ENCODE results near the gene ANXA2.

The ANXA2 gene

GRCh38 chr15:60397772-60398445 lies at the start of gene ANXA2:
ANXA2 (minus strand) TSS chr15:60397986; CDS start chr15:60386075, 11,911 bp downstream.
- Mint-ChIP-seq H3K4me3 (peak within 1 kb of the TSS; percentile 83), H3K4me1 (peaks cover 46% of the 10 kb centered on the region), H3K9me3 (peaks cover 4% of the 10 kb centered on the region), H3K27ac (ENCODE audit: low read depth) (peak within 1 kb of the TSS; percentile 98), H3K27me3 (no peaks in the 10 kb centered on the region), H3K36me3 (ENCODE audit: insufficient read depth) (peaks cover 31% of the 10 kb centered on the region)
- peak; percentile 85 for ATAC-seq (replicated peaks; ENCODE audit: extremely low read depth, poor library complexity, severe bottlenecking)
- DNase-seq (ENCODE audit: low spot score in 2 of 2), result peak; percentile 51 to 70

GRCh38 chr15:60444289-60444912 lies 46.6 kb upstream of the ANXA2 start:
- H3K4me1 Mint-ChIP-seq, result peaks cover 6% of the 10 kb centered on the region
- H3K27me3 Mint-ChIP-seq, result no peaks in the 10 kb centered on the region
- peaks cover 18% of the 10 kb centered on the region for H3K36me3 Mint-ChIP-seq (ENCODE audit: insufficient read depth)
- H3K9me3 Mint-ChIP-seq, result no peaks in the 10 kb centered on the region
- ATAC-seq (replicated peaks; ENCODE audit: extremely low read depth, poor library complexity, severe bottlenecking) (no peak), DNase-seq (ENCODE audit: low spot score in 2 of 2) (no peak)
- no peak overlapping the region for H3K4me3 Mint-ChIP-seq
- no peak overlapping the region for H3K27ac Mint-ChIP-seq (ENCODE audit: low read depth)

DNA sequence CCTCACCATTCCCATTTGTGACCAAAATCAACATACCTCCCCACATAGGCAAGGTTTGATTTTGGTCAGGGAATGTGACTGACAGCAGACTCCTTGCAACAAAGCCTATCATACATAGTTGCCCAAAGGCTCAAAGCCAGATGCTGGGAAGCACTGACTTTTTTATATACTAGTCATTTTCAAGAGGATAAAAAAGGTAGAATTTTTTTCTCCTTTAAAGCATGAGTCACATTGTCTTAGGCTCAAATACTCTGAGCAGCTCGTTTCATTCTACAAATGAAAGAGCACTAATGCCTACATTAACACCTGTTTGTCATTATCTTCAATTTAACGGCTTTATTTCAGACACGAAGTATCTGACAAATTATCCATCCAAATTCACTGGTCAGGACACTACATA lies 45.0 kb upstream of the ANXA2 start:
- Mint-ChIP-seq H3K4me1 (peaks cover 6% of the 10 kb centered on the region), H3K27me3 (no peaks in the 10 kb centered on the region), H3K27ac (ENCODE audit: low read depth) (no peak overlapping the region), H3K36me3 (ENCODE audit: insufficient read depth) (peaks cover 10% of the 10 kb centered on the region), H3K9me3 (no peaks in the 10 kb centered on the region), H3K4me3 (no peak overlapping the region)
- DNase-seq (ENCODE audit: low spot score in 2 of 2) (no peak), ATAC-seq (replicated peaks; ENCODE audit: extremely low read depth, poor library complexity, severe bottlenecking) (no peak)

DNA sequence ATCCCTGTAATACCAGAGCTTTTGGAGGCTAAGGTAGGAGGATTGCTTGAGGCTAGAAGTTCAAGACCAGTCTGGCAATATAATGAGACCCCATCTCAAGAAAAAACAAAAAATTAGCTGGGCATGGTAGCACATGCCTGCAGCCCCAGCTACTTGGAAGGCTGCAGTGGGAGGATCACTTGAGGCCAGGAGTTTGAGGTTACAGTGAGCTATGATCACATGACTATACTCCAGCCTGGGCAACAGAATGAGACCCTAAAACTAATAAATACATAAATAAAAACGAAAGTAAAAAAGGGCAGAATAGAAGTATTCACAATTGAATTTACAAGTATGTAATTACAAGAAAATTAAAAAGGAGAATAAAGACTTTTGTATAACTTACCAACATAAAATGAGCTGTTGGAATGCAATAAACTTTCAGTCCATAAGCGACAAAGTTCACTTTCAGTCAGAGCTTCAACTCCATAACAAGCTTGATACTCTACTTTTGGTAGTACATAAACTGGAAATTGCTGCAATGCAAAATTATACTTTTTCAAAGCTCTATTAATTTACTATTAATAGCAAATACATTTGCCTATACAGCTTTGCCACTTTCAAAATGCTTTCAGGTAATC lies 44.4 kb upstream of the ANXA2 start:
- Mint-ChIP-seq H3K36me3 (ENCODE audit: insufficient read depth) (peaks cover 7% of the 10 kb centered on the region), H3K4me1 (peaks cover 6% of the 10 kb centered on the region), H3K4me3 (no peak overlapping the region), H3K9me3 (no peaks in the 10 kb centered on the region), H3K27ac (ENCODE audit: low read depth) (no peak overlapping the region), H3K27me3 (no peaks in the 10 kb centered on the region)
- no peak for ATAC-seq (replicated peaks; ENCODE audit: extremely low read depth, poor library complexity, severe bottlenecking)
- no peak for DNase-seq (ENCODE audit: low spot score in 2 of 2)

GRCh38 chr15:60441331-60441730 lies 43.5 kb upstream of the ANXA2 start:
- DNase-seq (ENCODE audit: low spot score in 2 of 2) (no peak), ATAC-seq (replicated peaks; ENCODE audit: extremely low read depth, poor library complexity, severe bottlenecking) (no peak)
- H3K4me1 Mint-ChIP-seq, result peaks cover 6% of the 10 kb centered on the region
- no peaks in the 10 kb centered on the region for H3K27me3 Mint-ChIP-seq
- peaks cover 7% of the 10 kb centered on the region for H3K36me3 Mint-ChIP-seq (ENCODE audit: insufficient read depth)
- H3K27ac Mint-ChIP-seq (ENCODE audit: low read depth), result peak overlapping the region; percentile 3
- H3K4me3 Mint-ChIP-seq, result no peak overlapping the region
- no peaks in the 10 kb centered on the region for H3K9me3 Mint-ChIP-seq

DNA sequence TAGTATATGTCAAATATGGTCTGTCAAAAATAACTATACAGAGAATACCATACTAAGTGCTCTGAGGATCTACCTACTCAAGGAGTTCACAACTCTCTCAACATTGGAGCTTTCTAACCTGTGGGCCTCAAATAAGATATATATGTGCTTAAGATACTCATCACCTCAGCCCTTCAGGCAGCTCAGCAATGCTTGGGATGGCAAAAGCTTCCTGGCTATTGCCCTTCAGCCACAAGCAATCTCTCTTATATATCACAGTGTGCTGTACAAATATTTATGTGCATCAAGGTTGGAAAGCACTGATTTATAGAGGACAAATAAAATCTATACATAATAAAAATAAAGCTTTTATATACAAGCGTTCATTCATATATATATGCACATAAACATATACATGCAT lies 40.9 kb upstream of the ANXA2 start:
- Mint-ChIP-seq H3K27me3 (no peaks in the 10 kb centered on the region), H3K4me3 (no peak overlapping the region), H3K27ac (ENCODE audit: low read depth) (no peak overlapping the region), H3K36me3 (ENCODE audit: insufficient read depth) (peaks cover 21% of the 10 kb centered on the region), H3K4me1 (peaks cover 6% of the 10 kb centered on the region), H3K9me3 (no peaks in the 10 kb centered on the region)
- DNase-seq (ENCODE audit: low spot score in 2 of 2) (no peak), ATAC-seq (replicated peaks; ENCODE audit: extremely low read depth, poor library complexity, severe bottlenecking) (no peak)

GRCh38 chr15:60428935-60429334 lies 31.1 kb upstream of the ANXA2 start:
- H3K4me1 Mint-ChIP-seq, result peaks cover 4% of the 10 kb centered on the region
- H3K36me3 Mint-ChIP-seq (ENCODE audit: insufficient read depth), result peaks cover 28% of the 10 kb centered on the region
- no peak overlapping the region for H3K4me3 Mint-ChIP-seq
- ATAC-seq (replicated peaks; ENCODE audit: extremely low read depth, poor library complexity, severe bottlenecking), result no peak
- H3K27me3 Mint-ChIP-seq, result no peaks in the 10 kb centered on the region
- no peaks in the 10 kb centered on the region for H3K9me3 Mint-ChIP-seq
- no peak overlapping the region for H3K27ac Mint-ChIP-seq (ENCODE audit: low read depth)
- no peak for DNase-seq (ENCODE audit: low spot score in 2 of 2)

DNA sequence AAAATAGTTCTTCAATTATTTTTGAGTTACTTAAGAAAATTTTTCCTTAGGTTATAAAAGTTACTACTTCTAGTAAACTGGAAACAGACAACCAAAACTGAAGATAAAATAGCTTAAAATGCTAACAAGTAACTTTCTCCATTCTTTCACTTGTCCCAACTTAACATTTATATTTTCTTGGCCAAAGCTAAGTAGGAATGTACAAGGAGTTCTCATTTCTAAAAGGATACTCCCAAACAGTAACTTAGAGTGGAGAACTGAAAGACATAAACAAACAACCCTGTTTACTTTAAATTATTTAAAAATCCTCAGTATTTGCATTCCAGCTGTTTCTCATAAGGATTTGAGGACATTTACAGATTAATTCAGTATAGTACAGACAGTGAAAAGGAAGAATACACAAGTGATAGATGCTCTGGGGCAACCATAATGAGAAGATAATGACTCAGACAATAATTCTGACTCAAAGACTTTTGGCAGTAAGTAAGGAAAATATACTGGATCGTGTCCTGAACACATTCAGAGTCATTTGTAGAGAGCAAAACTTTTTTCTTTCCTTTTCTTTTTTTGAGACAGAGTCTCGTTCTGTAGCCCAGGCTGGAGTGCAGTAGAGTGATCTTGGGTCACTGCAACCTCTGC lies 29.2 kb upstream of the ANXA2 start:
- Mint-ChIP-seq H3K36me3 (ENCODE audit: insufficient read depth) (peaks cover 27% of the 10 kb centered on the region), H3K4me3 (no peak overlapping the region), H3K27me3 (no peaks in the 10 kb centered on the region), H3K4me1 (peaks cover 4% of the 10 kb centered on the region), H3K9me3 (no peaks in the 10 kb centered on the region), H3K27ac (ENCODE audit: low read depth) (no peak overlapping the region)
- no peak for ATAC-seq (replicated peaks; ENCODE audit: extremely low read depth, poor library complexity, severe bottlenecking)
- no peak for DNase-seq (ENCODE audit: low spot score in 2 of 2)

- H3K36me3 Mint-ChIP-seq (ENCODE audit: insufficient read depth), result peaks cover 21% of the 10 kb centered on the region
- no peaks in the 10 kb centered on the region for H3K9me3 Mint-ChIP-seq
- no peaks in the 10 kb centered on the region for H3K27me3 Mint-ChIP-seq
Observed at GRCh38 chr15:60425461-60425860, 27.7 kb upstream of the ANXA2 start.

DNA sequence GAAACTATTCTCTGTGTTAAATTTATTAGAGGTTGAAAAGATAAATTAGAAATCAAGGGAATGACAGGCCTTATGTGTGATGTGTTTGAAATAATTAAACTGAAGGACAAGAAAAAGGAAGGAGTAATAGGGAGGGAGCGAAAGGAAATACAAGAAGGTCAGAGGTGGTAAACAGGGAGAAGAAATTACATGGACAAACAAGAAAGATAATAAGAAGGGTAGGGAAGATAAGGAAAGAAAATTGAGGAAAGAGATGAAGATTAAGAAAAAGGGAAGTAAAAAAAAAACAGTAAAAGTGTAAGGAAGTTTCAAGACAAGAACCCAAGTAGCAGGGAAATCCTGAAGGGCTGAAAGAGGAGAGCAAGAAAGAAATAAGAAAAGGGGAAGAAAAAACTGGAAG lies 26.2 kb upstream of the ANXA2 start:
- Mint-ChIP-seq H3K27me3 (no peaks in the 10 kb centered on the region), H3K4me3 (no peak overlapping the region), H3K27ac (ENCODE audit: low read depth) (peak overlapping the region; percentile 10), H3K4me1 (no peaks in the 10 kb centered on the region), H3K36me3 (ENCODE audit: insufficient read depth) (peaks cover 18% of the 10 kb centered on the region), H3K9me3 (no peaks in the 10 kb centered on the region)
- no peak for ATAC-seq (replicated peaks; ENCODE audit: extremely low read depth, poor library complexity, severe bottlenecking)
- no peak for DNase-seq (ENCODE audit: low spot score in 2 of 2)

More at GRCh38 chr15:60425461-60425860, 27.7 kb upstream of the ANXA2 start:
- H3K4me1 Mint-ChIP-seq, result peaks cover 4% of the 10 kb centered on the region
- DNase-seq (ENCODE audit: low spot score in 2 of 2) (no peak), ATAC-seq (replicated peaks; ENCODE audit: extremely low read depth, poor library complexity, severe bottlenecking) (no peak)
- H3K27ac Mint-ChIP-seq (ENCODE audit: low read depth), result no peak overlapping the region
- H3K4me3 Mint-ChIP-seq, result no peak overlapping the region

- Mint-ChIP-seq H3K9me3 (no peaks in the 10 kb centered on the region), H3K27me3 (no peaks in the 10 kb centered on the region), H3K36me3 (ENCODE audit: insufficient read depth) (peaks cover 16% of the 10 kb centered on the region), H3K4me1 (no peaks in the 10 kb centered on the region), H3K27ac (ENCODE audit: low read depth) (peak overlapping the region; percentile 10), H3K4me3 (no peak overlapping the region)
- DNase-seq (ENCODE audit: low spot score in 2 of 2), result no peak
- no peak for ATAC-seq (replicated peaks; ENCODE audit: extremely low read depth, poor library complexity, severe bottlenecking)
Observed at GRCh38 chr15:60423537-60423936, 25.8 kb upstream of the ANXA2 start.

DNA sequence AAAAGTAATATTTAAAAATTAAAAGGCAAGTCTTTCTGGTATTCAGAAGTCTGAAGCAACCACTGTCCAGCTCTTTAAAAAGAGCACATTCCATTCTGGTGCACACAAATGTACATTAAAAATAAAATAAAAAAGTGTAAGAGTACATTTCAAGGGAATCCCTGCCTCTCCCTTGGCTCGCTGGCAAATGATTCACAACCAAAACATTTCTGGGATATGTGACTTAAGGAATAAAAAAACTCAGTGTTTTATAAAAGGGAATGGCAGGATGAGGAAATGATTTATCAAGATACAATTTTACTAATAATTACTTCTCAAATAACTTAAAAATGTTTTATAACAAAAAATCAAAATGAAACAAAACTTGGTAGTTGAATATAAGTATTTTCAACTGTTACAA lies 23.8 kb upstream of the ANXA2 start:
- Mint-ChIP-seq H3K9me3 (no peaks in the 10 kb centered on the region), H3K27me3 (no peaks in the 10 kb centered on the region), H3K27ac (ENCODE audit: low read depth) (no peak overlapping the region), H3K4me1 (no peaks in the 10 kb centered on the region), H3K36me3 (ENCODE audit: insufficient read depth) (peaks cover 10% of the 10 kb centered on the region), H3K4me3 (no peak overlapping the region)
- DNase-seq (ENCODE audit: low spot score in 2 of 2) (no peak), ATAC-seq (replicated peaks; ENCODE audit: extremely low read depth, poor library complexity, severe bottlenecking) (no peak)
